ENCODE measurements around the gene CNKSR1.

CNKSR1 gene

DNA sequence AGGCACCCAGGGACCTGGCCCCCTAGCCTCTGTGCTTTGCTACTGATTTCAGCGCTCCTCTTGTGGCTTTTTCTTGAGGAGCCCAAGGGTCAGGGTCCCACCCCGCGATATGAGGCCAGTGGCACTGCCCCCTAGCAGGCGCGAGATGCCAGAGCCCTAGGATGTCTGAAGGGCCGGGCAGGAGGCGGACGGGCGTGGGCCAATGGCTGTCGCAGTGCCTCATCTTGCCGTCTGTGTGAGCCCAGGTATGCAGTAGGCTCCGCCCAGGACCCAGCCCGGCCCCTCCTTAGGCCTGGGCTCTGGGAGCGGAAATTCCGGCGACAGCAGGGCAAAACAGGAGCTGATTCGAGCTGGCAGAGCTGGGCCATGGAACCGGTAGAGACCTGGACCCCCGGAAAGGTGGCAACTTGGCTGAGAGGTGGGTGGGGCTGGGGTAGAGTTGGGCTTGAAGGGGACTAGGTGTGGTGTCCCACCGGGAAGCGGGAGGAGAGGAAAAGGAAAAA is at the start of gene CNKSR1:
Gene CNKSR1 (plus strand): TSS at position 310 of the 503 bp plus-strand sequence. CDS start 57 bp downstream, at position 367.
- no peak for DNase-seq

GRCh38 chr1:26129778-26130177 is 47.5 kb upstream of the CNKSR1 start:
- no peak for DNase-seq

DNA sequence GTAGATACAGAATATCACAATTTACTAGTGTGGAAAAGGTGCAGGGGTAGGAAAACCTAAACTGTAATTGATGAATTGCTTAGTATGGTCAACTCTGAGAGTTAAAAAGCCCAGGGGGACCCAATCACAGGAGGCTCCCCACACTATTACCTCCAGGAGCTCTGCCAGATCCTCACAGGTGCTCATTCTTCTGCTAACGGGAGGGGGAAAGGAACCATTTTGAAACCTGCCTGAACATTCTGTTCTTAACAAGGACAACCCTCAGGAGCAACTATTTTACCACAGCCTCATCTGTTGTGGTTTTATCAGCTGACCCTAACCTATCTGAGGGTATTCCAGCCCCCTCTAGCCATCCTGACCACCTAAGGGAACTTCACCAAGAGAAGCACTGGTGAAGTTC is 46.6 kb upstream of the CNKSR1 start:
- DNase-seq, result no peak

DNA sequence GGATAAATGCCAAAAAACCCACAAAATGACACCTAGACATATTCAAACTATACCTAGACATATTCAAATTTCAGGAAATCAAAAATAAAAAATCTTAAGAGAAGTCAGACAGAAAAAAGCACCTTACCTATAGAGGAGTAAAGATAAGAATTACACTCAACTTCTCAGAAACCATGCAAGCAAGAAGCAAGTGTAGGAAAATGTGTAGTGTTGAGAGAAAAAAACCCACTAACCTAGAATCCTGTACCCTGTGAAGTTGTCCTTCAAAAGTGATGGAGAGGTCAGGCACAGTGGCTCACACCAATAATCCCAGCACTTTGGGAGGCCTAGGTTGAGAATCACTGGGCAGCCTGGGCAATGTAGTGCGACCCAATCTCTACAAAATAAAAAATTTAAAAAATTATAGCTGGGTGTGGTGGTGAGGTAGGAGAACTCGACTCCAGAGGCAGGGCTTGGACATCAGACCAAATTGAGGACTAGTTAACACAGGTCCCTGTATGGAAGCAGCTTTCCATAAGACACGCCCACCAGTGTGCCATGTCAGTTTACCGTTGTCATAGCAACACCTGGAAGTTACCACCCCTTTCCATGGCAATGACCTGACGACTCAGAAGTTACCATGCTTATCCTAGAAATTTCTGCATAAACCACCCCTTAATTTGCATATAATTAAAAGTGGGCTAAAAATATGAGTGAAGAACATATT is 45.0 kb upstream of the CNKSR1 start:
- DNase-seq, result no peak

- no peak for DNase-seq
These were observed 44.5 kb upstream of the CNKSR1 start for GRCh38 chr1:26132834-26133167.

GRCh38 chr1:26134466-26134865 is 42.8 kb upstream of the CNKSR1 start:
- no peak for DNase-seq

GRCh38 chr1:26138974-26139558 is 38.2 kb upstream of the CNKSR1 start:
- DNase-seq, result no peak

GRCh38 chr1:26142159-26142558 is 35.1 kb upstream of the CNKSR1 start:
- no peak for DNase-seq

DNA sequence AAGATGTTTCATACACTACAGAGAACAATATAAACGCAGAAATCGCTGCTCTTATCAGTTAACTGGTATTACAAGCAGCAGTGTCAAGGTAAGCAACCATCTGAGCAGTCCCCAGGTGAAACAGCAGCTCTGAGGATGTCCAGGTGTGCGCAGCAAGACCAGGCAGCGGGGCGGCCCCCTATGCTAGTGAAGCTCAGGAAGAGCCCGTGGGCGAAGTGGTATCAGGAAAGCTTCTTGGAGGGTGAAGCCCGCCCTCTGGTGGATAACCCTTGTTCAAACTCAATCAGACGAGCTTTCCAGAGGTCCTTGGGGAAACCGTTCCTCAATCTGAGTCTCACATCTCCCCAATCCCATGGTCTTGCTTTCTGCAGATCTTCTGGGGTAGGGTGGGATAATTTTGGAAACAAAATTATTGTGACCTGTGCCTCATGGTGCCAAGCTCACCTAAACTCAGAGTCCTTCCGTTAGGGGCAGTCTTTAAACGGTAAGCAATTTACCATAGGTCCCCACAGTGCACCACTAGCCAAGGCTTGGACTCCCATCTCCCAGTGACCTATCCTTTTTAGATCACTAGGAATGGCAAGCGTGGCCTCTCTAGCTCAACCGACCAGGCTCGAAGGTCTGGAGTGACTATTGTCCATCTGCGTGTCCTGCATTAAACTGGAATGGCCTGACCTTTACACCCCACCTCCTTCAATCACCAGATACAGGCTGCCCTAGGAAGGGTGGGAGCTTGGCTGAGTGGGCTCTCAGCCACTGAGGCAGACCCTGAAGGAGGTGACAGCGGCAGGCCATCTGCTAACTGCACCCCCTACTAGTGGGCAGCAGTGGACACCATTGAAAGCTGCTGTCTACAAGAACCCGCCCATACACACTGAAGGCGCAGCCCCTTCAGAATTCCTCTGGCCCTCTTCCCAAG is 32.0 kb upstream of the CNKSR1 start:
- DNase-seq, result peak; percentile 59

GRCh38 chr1:26145960-26146294 is 31.4 kb upstream of the CNKSR1 start:
- DNase-seq, result no peak

- DNase-seq, result no peak
These were observed 28.4 kb upstream of the CNKSR1 start for GRCh38 chr1:26148887-26149286.

- no peak for DNase-seq
These were observed 23.2 kb upstream of the CNKSR1 start for GRCh38 chr1:26153966-26154532.

DNA sequence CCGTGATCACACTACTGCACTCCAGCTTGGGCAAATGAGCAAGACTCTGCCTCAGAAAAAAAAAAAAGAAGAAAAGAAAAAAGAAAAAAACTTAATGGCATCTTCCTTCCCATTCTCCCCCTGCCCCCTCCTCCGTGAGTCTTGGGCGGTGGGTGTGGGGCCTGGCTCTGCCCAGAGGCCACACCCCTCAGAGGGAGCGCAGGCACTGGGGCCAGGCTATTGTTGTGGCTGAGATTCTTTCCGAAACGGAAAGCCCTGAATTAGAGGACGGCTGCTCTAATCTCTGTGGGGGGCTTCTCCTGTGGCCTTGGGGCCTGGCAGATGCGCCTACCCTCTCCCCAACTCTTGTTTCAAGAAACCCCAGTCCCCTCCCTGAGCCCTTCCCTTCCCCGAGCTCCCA is 22.5 kb upstream of the CNKSR1 start:
- no peak for DNase-seq

- DNase-seq, result no peak
These were observed 21.7 kb upstream of the CNKSR1 start for GRCh38 chr1:26155370-26156284.

DNA sequence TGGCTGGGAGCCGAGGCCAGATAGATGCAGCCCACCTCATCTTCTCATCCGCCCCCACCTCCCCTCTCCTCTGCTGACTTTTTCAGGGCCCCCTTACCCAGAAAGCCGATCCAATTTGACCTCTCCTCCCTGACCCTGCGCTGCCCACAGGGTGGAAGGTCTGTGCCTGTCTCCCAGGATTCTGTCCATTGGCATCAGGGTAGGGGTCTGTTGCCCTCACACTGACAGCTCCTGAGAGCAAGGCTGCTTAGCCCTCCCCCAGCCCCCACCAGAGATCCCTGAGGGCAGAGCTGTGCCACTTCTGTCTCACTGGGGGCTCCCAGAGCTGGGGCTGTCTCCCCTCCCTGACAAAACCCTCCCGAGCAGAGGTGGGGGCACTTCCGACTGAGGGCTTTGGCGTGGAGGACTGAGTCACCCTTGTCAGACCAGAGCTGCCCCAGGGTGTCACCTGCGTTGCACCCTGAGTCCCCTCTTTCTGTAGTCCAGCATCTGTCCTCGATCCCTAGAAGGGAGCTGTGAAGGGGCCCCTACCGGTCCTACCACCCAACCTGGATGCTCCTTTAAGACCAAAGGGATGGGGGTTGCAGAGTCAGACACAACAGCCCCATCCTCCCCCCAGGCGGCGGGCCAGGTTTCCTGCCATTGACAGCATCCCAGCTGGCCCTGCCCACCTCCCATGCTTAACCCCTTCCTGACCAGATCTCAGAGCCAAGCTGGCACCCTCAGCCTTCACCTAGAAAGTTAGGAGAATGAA is 20.8 kb upstream of the CNKSR1 start:
- DNase-seq, result no peak

- no peak for DNase-seq
These were observed 18.9 kb upstream of the CNKSR1 start for GRCh38 chr1:26158271-26158907.

DNA sequence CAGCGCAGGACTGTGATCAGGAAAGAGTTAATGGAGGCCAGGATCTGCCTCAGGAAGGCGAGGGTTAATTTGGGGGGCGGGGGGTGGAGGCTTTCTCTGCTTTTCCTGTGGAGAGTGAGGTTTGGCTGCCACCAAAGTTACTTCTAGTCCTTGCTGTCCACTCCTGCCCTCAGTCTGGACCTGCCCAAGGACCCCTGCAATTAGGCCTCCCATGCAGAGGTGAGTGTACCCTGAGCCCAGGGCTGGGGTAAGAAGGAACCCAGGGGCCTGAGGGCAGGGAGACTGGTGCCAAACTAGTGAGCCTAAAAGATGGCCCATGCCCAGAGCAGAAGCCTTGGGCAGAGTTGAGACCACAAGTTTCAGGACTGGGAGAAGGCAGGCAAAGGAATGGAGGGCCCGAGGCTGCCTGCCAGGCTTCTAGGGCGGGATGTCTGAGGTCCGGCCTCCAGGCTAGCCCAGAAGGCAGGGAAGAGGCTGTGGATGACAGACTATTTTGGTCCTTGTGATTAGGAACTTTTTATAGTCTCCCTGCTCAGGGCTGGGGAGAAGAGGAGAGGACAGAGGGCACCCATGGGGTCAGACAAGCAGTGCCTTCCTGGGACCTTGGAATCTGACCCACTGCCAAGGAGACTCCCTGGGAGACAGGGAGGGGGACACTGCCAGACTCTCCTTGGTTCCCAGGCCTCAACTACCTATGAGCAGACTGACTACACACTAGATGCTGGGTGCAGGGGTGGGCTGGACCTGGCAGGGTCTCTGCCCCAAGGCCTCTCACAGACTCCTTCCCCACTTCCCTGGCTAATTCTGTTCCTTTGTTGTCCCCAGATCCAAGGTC is 18.2 kb upstream of the CNKSR1 start, which contains the start of gene FAM110D:
Gene FAM110D (plus strand): TSS at position 172 of the 835 bp plus-strand sequence. CDS start 2,213 bp downstream, outside the sequence.
- no peak for DNase-seq

- DNase-seq, result no peak
These were observed 17.6 kb upstream of the CNKSR1 start for GRCh38 chr1:26159743-26160039.

DNA sequence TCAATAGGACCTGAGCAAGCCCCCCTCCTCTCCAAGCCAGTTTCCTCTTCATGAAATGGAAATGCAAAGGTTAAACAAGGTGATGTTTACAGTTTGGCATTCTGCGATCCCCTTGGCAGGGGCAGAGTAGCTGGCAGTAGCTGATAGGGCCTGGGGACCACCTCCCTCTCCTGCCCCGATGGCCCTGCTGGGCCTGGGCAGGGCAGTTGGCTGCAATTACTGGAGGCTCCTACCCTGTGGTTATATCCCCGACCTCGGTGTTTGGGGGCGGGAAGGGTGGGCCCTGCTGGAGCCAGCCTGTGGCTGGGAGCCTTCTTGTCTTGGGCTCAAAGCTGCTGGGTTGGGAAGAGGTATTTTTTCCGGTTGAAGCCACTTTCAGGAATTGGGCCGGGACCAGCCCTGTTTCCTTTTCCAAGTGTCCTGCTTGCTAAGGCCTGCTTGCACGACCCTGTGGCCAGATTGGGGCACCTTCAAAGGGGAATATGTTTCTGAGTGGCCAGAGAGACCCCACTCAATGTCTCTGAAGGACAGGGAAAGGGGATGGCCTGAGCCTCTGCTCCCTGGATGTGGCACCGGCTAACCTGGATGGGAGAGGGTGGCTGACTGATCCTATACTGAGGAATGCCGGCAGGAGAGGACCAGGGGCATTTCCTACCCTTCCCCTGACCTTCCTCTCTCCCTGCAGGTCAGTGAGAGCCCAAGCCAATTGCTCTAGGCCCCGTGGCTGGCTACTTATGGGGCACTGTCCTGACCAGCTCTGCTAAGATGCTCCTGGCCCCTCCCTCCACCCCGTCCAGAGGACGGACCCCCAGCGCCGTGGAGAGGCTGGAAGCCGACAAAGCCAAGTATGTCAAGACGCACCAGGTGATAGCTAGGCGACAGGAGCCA is 16.5 kb upstream of the CNKSR1 start:
- no peak for DNase-seq

All from stimulated activated naive CD4-positive, alpha-beta T cell treated with Interleukin-2 at 50 U/mL for 16 hours (primary cell).